ENCODE results near the gene TPST2.

GRCh38 chr22:26617271-26618199 is 27.6 kb upstream of the TPST2 start, which contains the start of gene CRYBB1:
- no peak for TF ChIP-seq CTCF (conservative IDR thresholded peaks at IDR 0.05)
- TF ChIP-seq ZFX (IDR thresholded peaks at IDR 0.05): no peak

All from C4-2B (cell line).